NCI-H1694 treated with DMSO at 0.1 percent for 48 hours (cell line): ENCODE data around the gene SLC9A1.
A peak's percentile ranks its signal among the peaks of the same experiment; 100 is the strongest.
"Not testable (repeated sequence)": the region's sequence is repeated elsewhere in the genome, so short reads cannot be mapped to it uniquely, and the experiment has no call there.

Source experiments
- DNase-seq: peaks from one replicate; lab custom pipeline; 2025; lab: John Stamatoyannopoulos, UW

The SLC9A1 gene

DNA sequence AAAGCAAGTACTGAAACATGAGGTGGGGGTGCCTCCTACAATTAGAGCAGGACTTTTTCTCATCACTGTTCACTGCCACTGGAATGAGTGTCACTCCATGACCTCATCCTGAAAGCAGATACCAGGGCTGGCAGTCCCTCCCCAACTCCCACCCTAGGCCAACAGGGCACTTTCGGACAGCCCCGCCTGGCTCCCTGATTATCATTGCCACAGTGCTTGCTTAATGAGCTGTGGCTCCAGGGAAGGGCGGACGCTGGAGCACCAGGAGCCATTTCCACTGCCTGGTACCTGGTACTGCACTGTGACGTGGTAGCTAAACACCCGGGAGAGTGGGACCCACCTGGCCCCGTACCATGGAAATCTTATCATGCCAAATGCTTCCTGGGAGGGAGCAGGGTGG is 22.3 kb downstream of the SLC9A1 start:
- DNase-seq: no peak

- DNase-seq: no peak
These were observed 22.8 kb downstream of the SLC9A1 start for GRCh38 chr1:27132147-27132546.

DNA sequence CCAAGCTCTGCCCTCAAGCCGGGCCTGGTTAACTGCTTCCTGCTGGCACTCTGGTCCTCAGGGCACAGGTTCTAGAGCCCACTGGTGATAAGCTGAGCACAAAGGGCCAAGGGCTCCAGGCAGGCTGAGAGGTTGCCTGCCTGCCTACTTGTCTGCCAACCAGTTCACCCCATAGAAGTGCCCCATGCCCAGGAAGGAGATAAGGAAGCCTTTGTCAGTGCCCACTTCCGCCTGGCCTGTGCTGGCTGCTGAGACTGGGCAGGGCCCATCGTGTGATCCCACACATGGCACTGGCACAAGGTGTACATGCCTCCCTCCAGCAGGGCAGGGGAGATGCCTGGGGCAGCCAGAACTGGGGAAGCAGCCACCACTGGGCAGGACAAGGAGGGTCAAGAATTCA is 24.1 kb downstream of the SLC9A1 start:
- no peak for DNase-seq

GRCh38 chr1:27129225-27129624 is 25.7 kb downstream of the SLC9A1 start:
- DNase-seq: no peak

GRCh38 chr1:27127419-27127818 is 27.5 kb downstream of the SLC9A1 start:
- DNase-seq: no peak

GRCh38 chr1:27126391-27126790 is 28.5 kb downstream of the SLC9A1 start:
- no peak for DNase-seq

- DNase-seq: not testable (repeated sequence)
These were observed 29.8 kb downstream of the SLC9A1 start for GRCh38 chr1:27125125-27125524.

DNA sequence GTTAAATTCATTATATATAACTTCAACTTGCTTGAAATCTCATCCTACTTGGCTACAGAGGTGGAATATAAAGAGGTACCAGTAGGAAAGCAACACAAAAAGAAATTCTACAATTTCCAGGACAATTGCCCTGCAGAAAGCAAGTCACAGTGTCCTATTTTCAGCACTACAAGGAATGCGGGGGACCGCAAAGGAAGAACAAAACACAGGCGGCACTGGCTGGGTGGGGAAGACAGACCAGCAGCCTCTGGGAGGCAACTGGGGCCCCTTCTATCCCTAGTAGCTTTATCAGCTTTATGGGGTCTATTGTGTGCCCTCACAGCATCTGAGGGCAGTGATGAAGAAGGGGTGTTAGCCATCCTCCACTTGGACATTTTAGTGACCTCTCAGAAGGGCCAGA is 30.5 kb downstream of the SLC9A1 start:
- DNase-seq: no peak

DNA sequence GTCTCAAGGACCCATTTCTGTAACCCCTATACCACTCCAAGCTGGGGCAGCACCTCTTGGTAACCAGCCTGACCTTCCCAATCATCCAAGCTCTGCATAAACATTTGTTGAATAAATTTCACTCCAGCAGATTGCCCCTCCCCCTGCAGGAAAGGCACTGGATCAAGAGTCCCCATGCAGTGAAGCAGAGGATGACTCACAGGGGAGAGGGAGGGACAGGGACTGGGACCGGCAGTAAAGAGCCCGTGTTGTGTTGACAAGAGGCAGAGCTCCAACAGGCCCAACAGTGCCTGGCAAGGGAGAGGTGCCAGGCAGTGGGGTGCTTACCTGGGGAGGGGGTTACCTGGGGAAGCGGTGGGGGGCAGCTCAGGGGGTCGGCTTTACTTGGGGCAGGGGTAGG is 32.3 kb downstream of the SLC9A1 start:
- no peak for DNase-seq

DNA sequence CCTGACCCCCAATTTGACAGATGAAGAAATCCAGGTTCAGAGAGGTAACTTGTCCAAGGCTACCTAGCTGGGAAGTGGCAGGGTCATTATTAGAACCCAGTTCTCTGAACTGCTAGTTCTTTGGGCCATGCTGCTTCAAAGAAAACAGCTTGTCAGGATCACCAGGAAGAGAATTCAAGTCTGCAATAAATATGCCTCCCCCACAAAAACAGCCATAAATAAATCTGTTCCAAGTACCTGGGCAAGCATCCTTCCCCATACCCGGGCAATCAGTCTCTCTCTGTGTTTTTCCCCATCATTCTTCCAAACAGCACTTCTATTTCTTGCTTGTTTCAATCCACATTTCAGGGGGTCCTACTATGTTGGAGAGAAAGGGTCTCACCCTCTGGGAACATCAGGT is 34.1 kb downstream of the SLC9A1 start:
- no peak for DNase-seq

DNA sequence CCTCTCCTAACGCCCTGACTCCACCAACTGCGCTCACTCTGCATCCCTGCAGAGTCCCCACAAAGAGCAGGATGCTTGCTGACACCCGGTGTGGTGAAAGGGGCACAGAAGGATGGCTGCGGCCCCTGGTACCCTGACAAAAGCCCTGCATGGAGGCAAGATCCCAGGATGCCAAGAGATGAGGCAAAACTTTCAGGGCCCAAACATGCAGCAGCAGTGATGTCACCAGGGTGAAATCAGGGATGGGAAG is 36.6 kb downstream of the SLC9A1 start:
- no peak for DNase-seq

- DNase-seq: no peak
These were observed 37.0 kb downstream of the SLC9A1 start for GRCh38 chr1:27117733-27118439.

GRCh38 chr1:27116697-27117096 is 38.2 kb downstream of the SLC9A1 start:
- no peak for DNase-seq

GRCh38 chr1:27116232-27116631 is 38.7 kb downstream of the SLC9A1 start:
- no peak for DNase-seq

DNA sequence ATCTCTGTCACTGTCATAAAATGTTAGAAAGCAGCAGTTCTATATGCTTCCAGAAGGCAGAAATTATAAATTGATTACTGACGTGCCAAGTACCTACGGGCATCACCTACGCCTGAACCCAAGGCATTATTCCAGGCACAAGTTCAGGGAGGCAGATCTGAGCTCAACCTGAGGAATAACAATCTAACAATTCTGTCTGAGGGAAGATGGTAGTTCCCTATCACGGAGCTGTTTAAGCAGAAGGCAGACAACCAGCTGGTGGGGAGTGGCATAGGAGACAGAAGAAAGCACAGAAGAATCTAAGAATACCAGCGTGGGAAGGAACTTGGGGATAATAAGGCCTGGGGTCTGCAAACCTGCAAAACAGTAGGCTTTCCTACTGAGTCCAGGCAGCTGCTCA is 40.4 kb downstream of the SLC9A1 start:
- no peak for DNase-seq

GRCh38 chr1:27113861-27114260 is 41.1 kb downstream of the SLC9A1 start:
- DNase-seq: no peak

DNA sequence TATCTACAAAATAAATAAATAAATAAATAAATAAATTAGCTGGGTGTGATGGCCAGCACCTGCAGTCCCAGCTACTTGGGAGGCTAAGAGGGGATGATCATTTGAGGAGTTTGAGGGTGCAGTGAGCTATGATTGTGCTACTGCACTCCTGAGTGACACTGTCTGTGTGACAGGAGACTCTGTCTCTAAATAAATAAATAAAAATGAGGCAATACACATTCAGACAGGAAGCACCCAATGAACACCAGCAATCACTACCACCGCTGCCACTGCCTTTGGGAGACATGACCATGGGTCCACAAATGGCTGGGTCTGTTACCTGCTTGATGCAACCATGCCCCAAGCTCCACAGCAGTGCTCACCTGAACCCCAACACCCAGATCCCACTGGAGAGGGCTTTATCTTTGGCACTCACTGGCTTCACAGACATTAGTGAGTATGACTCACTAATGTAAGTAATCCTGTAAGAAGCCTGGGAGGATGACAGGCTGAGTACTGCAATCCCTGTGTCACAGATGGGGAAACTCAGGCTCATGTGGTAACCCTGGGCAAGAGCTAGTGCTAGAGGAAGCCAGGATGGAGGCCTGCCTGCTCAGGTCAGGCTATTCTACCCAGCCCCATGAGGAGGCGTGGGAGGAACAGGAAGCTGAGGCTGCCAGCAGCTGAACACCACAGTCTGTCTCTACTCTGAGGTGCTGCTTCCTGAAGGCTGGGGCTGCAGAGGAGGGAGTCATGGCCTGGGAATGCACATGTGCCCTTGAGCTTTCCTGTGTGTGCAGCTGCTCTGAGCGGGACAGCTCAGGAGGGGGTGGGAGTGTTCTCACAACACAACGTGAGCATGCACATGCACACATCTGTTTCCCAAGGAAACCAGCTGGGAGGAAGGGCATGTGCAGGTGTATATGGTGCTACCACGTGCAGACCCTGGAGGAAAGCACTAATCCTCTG is 43.0 kb downstream of the SLC9A1 start:
- peak; percentile 10 for DNase-seq

GRCh38 chr1:27109103-27109822 is 45.7 kb downstream of the SLC9A1 start:
- no peak for DNase-seq

GRCh38 chr1:27108588-27108987 is 46.3 kb downstream of the SLC9A1 start:
- no peak for DNase-seq

DNA sequence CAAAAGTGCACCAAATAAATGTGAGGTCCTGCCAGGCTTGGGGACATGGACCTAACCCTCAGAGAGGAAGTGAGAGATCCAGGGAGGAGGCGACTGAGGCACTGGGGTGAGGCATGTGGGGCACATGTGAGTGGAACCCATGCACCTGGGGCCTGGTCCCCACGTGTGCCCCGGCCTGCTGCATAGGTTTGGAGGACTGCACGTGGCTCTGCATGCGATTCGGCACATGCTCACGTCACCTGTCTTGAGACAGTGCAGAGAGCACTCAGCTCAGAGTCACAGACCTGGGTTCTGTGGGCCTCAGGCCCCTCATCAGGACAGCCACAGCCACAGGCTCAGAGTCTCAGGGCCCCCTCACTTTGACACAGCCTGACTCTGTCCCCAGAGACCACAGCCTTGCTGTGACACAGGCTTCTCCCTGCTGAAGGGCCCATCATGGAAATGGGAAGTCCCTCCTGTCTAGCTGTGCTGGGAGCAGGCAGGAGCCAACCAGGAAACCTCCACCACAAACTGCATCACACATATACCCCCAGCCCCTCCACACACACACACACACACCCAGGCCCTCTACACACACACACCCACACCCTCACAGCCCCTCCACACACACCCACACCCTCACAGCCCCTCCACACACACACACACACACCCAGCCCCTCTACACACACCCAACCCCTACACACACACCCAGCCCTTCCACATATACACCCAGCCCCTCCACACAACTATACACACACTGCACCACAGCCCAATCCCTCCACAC is 48.2 kb downstream of the SLC9A1 start:
- DNase-seq: no peak

DNA sequence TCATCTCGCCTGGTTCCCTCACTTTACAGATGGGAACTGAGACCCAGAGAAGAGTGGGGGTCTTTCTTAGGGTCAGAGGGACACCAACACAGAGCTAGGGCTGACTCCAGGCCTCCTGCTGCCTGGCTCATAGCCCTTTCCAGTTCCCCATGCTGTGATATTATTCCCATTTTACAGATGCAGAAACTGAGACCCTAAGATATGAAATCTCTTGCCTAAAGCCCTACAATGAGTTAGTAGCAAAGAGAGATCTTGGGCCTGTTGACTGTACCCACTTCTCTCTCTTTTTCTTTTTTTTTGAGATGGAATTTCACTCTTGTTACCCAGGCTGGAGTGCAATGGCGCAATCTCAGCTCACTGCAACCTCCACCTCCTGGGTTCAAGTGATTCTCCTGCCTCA is 49.9 kb downstream of the SLC9A1 start:
- DNase-seq: no peak

DNA sequence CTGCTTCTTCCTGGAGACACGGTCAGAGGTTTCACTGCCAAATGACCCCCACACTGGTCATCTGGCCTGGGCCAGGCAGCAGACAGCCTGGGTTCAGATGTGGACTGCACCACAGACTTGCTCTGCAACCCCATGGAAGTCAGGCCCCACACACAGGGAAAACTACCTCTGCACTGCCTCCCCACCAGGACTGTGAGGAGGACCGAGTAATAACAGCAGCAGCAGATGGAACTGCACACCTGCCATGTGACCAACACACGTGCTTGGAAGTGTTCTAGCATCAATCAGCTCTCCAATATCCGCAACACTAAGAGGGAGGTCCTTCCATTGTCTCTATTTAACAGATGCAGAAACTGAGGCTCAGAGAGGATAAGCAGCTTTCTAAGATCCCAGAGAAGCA is 51.4 kb downstream of the SLC9A1 start:
- DNase-seq: no peak
